Calu3 (cell line): ENCODE measurements around the gene FTCD. TPM values are rescaled to one million over a fixed set of nuclear protein-coding genes. Genes with fewer than 3 reads are reported as not detected.
"Not testable (repeated sequence)": the region's sequence is repeated elsewhere in the genome, so short reads cannot be mapped to it uniquely, and the experiment has no call there.

Experiments used
- BruUV-seq: library from RNA; stranded (reverse); fragments of 400-500 nt; replicated peaks from 2 replicates; lab custom pipeline; 2021; lab: Mats Ljungman, UMichigan
- CTCF ChIA-PET: fragments of 300-600 bp; sonication (Branson Sonifier 250); formaldehyde crosslinking; loops from one replicate; lab custom pipeline; 2022; ENCODE audit warnings: antibody characterized with exemption; lab: Charles Lee
- DNase-seq: peaks from one replicate; pipeline ENCODE4 v3.0.0; 2022
- H3K27ac Mint-ChIP-seq: one replicate; pipeline ENCODE4 v1.8.0; 2022; ENCODE audit warnings: mixed read lengths; ENCODE audit not compliant: unreplicated experiment
- H3K27me3 Mint-ChIP-seq: one replicate; pipeline ENCODE4 v1.8.0; 2022; ENCODE audit warnings: mixed read lengths; ENCODE audit not compliant: unreplicated experiment
- H3K36me3 Mint-ChIP-seq: one replicate; pipeline ENCODE4 v1.8.0; 2022; ENCODE audit warnings: mild to moderate bottlenecking, moderate library complexity, mixed read lengths; ENCODE audit not compliant: insufficient read depth, unreplicated experiment
- H3K4me1 Mint-ChIP-seq: one replicate; pipeline ENCODE4 v1.8.0; 2022; ENCODE audit warnings: mild to moderate bottlenecking, low read depth, mixed read lengths; ENCODE audit not compliant: unreplicated experiment
- H3K4me3 Mint-ChIP-seq: one replicate; pipeline ENCODE4 v1.8.0; 2022; ENCODE audit warnings: mild to moderate bottlenecking, low read depth, moderate library complexity, mixed read lengths; ENCODE audit not compliant: unreplicated experiment
- H3K9me3 Mint-ChIP-seq: one replicate; pipeline ENCODE4 v1.8.0; 2022; ENCODE audit warnings: low read depth, mixed read lengths; ENCODE audit not compliant: unreplicated experiment
- CTCF ChIP-seq: fragments of 200-600 bp; IDR thresholded peaks from one replicate; pipeline ENCODE4 v1.8.0; 2022; ENCODE audit warnings: antibody characterized with exemption; ENCODE audit not compliant: unreplicated experiment
- intact Hi-C: fragments of 100-400 bp; cut with micrococcal nuclease; formaldehyde crosslinking; loops from one replicate; pipeline ENCODE4 v1.10.0; 2022; ENCODE audit not compliant: unreplicated experiment
- total RNA-seq: library from RNA; stranded (reverse); gene quantifications from 2 replicates; pipeline ENCODE4 v1.2.3, GENCODE V29; 2022

Gene FTCD
- total RNA-seq, 1 experiment from 2014 or later, result 0.31 TPM

DNA sequence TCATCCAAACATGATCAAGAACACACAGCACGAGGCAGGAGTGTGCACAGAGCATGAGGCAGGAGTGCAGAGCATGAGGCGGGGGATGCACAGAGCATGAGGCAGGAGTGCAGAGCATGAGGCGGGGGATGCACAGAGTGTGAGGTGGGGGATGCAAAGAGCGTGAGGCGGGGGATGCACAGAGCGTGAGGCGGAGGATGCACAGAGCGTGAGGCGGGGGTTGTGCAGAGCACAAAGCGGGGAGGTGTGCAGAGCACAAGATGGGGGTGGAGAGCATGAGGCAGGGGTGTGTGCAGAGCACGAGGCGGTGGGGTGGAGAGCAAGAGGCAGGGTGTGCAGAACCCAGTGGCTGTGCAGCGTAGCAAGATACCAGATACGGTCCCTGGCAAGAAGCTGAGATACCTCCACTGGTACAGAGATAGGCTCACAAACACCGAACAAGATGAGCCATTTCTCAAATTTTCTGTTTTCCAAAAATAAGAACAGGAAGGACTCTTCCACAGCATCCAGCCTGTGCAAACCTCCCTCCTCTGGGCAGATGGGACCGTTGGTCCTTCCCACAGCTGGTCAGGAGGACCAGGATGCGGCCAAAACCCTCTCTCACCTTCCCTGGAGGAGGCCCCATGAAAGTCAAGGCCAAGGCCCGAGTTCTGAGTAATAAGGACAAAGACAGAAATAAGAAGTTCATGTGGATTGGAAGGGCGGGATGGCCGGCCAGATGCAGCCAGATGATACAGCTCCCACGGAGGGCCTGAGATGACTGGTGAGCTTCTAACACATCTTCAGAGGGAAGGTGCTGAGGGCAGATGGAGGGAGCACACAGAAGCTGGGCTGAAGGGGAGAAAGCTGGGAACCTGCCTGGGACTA is 16.9 kb upstream of the FTCD start:
- H3K4me1 Mint-ChIP-seq, result no peaks in the 10 kb centered on the region
- peaks cover 27% of the 10 kb centered on the region for H3K27me3 Mint-ChIP-seq
- H3K36me3 Mint-ChIP-seq, result no peaks in the 10 kb centered on the region
- no peak overlapping the region for H3K4me3 Mint-ChIP-seq
- no peak overlapping the region for H3K27ac Mint-ChIP-seq
- intact Hi-C loops, result no loop called here
- CTCF ChIA-PET, result no interaction called here
- BruUV-seq, result no TSS peak
- no peak for TF ChIP-seq CTCF
- DNase-seq, result no peak
- no peaks in the 10 kb centered on the region for H3K9me3 Mint-ChIP-seq

DNA sequence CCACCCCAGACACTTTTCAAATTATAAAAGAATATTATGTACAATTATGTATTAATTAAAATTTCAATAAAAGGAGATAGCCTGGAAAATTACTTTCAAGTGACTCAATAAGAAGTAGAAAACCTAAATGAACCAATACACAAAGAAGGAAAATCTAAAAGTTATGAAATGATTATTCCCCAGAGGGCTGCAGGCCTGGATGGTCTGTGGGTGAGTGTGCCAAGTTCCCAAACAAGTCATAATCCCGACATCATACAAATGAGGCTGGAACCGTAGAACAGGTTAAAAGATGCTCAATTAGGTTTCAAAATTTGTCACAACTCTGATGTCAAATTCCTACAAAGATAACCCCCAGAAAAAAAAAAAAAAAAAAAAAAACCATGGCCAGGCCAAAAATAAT is 16.2 kb upstream of the FTCD start:
- Mint-ChIP-seq H3K9me3 (no peaks in the 10 kb centered on the region), H3K4me3 (no peak overlapping the region), H3K4me1 (no peaks in the 10 kb centered on the region), H3K36me3 (no peaks in the 10 kb centered on the region), H3K27me3 (peaks cover 24% of the 10 kb centered on the region), H3K27ac (no peak overlapping the region)
- no peak for DNase-seq
- intact Hi-C loops, result no loop called here
- CTCF ChIA-PET, result no interaction called here
- BruUV-seq, result no TSS peak
- no peak for TF ChIP-seq CTCF

DNA sequence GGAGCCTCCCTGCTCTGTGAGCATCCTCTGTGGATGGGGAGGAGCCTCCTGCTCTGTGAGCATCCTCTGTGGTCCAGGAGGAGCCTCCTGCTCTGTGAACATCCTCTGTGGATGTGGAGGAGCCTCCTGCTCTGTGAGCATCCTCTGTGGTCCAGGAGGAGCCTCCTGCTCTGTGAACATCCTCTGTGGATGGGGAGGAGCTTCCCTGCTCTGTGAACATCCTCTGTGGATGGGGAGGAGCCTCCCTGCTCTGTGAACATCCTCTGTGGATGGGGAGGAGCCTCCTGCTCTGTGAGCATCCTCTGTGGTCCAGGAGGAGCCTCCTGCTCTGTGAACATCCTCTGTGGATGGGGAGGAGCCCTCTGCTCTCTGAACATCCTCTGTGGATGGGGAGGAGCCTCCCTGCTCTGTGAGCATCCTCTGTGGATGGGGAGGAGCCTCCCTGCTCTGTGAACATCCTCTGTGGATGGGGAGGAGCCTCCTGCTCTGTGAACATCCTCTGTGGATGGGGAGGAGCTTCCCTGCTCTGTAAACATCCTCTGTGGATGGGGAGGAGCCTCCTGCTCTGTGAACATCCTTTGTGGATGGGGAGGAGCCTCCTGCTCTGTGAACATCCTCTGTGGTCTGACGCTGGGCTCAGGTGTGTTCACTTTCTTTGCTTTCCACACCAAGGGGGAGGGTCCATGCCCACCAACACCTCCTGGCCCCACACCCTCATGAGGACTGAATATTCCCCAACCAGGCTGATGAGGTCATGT is 15.2 kb upstream of the FTCD start:
- H3K9me3 Mint-ChIP-seq, H3K27ac Mint-ChIP-seq, intact Hi-C loops, BruUV-seq, CTCF ChIA-PET, DNase-seq, H3K36me3 Mint-ChIP-seq, H3K4me1 Mint-ChIP-seq, H3K4me3 Mint-ChIP-seq: not testable (repeated sequence)
- H3K27me3 Mint-ChIP-seq, result peaks cover 15% of the 10 kb centered on the region

DNA sequence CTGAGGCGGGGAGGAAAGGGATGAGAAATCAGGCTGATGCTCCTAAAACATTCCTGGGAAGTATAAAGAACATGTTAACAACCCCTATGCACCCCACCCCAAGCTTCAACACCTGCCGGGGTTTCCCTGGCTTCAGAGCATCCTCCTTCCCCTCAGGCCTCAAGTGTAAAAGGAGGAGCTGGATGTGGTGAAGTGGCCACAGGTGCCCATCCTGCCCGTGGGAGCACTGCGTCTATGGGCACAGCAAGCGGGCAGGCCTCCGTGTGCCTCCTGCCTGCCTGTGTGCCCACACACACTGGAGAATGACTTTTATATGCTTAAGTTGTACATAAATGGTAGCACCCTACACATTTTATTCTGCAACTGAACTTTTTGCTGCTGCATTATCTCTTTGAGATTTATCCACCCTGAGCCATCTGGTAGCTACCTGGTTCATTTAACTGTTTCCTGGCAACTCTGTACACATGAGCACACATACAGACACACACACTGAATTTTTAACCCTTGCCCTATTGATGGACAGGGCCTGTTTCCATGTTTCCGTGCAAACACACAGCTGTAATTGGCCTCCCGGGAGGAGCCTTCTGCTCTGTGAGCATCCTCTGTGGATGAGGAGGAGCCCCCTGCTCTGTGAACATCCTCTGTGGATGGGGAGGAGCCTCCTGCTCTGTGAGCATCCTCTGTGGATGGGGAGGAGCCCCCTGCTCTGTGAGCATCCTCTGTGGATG is 13.4 kb upstream of the FTCD start:
- Mint-ChIP-seq H3K36me3 (no peaks in the 10 kb centered on the region), H3K27ac (no peak overlapping the region), H3K9me3 (no peaks in the 10 kb centered on the region), H3K4me3 (no peak overlapping the region), H3K27me3 (no peaks in the 10 kb centered on the region), H3K4me1 (no peaks in the 10 kb centered on the region)
- CTCF ChIA-PET, result no interaction called here
- no peak for DNase-seq
- intact Hi-C loops, result no loop called here
- no TSS peak for BruUV-seq
- TF ChIP-seq CTCF, result no peak
